Stimulated activated CD4-positive, alpha-beta T cell treated with anti-CD3 and anti-CD28 coated beads, Interleukin-4, amount 100 ng/mL, for 4 hours (primary cell): ENCODE results near the gene SLC2A4.

ENCODE experiments used
- DNase-seq, 2 experiments: peaks; one replicate each; pipeline ENCODE4 v3.0.0-alpha.2; 2020

Gene SLC2A4

GRCh38 chr17:7307686-7308624 lies 26.4 kb downstream of the SLC2A4 start:
- peak; percentile 47 to 50 for DNase-seq

DNA sequence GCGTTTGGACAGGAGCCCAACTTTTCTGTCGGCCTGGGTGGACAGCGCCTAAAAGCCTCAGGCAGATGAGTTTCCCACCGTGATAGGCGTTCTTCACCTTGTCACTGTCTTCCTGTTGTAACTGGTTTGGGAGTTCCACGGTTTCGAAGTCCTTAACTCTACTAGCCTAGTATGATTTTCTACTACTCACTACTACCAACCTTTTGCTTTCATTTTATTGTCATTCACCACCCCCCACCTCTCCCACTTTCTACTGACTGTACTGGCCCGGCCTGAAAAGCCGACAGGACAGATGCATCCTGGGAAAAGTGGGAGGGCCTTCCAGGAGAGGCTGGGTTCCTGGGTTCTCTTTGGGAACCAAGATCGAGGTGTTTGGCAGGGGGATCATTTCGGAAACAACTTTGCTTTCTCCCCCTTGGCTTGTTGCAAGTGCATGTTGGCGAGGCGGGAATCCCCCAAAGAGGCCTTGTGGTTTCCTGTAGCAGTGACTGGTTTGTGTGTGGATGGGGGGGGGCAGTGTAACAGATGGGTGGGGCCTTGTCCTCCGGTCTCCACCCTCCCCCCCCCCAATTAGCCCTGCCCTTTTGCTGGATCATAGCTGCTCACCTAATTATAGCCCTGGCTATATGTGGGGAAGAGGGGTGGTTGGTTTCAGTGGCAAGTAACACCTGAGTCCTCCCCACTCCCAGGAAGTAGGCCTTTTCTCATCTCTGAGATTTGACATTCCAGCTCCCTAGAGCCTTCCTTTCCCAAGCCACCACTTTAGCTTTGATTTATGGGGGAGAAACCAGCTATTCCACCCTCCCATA lies 27.3 kb downstream of the SLC2A4 start:
- peak; percentile 68 to 91 for DNase-seq

DNA sequence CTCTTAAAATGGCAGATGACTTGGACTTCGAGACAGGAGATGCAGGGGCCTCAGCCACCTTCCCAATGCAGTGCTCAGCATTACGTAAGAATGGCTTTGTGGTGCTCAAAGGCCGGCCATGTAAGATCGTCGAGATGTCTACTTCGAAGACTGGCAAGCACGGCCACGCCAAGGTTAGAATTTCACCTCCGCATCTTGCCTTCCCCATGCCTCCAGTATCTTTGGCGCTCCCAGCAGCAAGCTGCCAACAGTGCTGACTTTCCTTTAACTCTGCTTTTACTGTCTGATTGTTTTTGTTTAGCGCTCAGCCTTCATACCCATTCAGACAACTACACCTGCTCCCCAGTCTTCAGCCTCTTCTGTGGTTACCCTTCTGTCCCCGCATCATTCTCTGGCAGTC lies 28.1 kb downstream of the SLC2A4 start:
- no peak for DNase-seq

GRCh38 chr17:7311110-7311705 lies 29.7 kb downstream of the SLC2A4 start:
- no peak for DNase-seq

DNA sequence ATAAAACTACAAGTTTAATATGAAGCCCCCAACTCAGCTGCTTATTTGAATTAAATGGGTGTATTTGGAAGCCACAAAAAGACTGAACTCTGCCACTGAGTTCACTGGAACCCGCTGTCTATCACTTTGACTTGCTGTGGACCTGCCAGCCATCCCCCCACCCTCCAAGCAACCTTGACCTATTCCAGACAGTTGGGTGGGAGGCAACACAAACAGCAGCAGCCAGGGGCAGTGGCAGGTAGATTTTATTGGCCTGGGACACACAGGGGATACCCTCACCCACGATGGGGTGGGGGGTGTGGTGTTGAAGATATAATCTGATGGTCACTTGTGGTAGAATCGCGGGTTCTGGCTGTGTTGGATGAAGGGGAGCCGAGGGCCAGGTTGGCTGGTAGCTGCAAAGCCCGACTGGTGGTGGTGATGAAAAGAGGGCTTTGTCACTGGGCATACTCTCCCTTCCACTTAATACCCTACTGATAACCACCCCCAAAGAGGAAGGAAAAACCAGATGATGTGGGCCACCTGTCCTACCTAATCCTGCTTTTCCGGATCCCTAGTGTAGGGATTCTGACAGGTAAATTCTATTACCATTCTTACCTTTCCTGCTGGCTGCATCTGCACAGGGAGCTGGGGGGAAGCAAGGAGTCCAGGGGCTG lies 31.0 kb downstream of the SLC2A4 start:
- DNase-seq: no peak

GRCh38 chr17:7313088-7313889 lies 31.8 kb downstream of the SLC2A4 start:
- no peak for DNase-seq

DNA sequence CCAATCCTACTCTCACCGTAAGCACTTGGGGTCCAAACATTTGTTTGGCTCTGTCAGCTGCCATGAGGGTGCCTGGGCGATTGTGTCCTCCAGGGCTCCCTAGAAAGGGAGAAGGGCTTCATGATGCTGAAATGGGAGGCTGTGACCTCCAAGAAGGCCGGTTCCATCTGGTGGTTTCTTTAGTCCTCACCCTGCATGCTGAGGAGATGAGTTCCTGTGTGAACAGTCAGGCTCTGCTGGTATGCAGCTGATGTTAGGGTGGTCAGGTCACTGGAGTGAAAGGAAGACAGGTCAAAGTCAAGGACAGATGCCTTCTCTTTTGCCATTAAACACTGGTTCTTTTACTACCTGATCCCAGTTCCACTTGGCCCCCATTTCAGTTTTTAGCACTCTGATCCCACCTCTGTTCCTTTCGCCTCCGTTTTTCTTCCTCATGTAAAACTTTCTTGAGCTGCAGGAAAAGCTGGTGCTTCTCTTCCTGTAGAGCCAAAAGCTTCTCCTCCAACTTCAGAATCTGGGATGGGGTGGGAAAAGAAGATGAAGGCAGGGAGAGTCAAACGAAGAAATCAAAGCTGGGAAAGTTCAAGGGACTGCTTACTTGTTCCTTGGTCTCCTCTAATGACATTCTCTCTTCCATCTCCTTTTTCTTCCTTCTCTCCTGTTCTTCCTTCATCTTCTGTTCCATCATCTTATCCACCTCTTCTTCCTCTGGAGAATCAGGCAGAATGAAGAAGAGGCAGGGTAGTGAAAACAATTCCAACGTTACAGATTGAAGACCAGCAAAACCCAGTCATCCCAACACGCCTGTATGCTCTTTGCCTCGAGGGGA lies 32.6 kb downstream of the SLC2A4 start:
- no peak for DNase-seq

GRCh38 chr17:7314719-7315569 lies 33.4 kb downstream of the SLC2A4 start, which contains the start of gene GPS2:
Gene GPS2 (minus strand): TSS chr17:7315360. CDS start chr17:7315052, 308 bp downstream.
- DNase-seq: peak; percentile 91 to 94

DNA sequence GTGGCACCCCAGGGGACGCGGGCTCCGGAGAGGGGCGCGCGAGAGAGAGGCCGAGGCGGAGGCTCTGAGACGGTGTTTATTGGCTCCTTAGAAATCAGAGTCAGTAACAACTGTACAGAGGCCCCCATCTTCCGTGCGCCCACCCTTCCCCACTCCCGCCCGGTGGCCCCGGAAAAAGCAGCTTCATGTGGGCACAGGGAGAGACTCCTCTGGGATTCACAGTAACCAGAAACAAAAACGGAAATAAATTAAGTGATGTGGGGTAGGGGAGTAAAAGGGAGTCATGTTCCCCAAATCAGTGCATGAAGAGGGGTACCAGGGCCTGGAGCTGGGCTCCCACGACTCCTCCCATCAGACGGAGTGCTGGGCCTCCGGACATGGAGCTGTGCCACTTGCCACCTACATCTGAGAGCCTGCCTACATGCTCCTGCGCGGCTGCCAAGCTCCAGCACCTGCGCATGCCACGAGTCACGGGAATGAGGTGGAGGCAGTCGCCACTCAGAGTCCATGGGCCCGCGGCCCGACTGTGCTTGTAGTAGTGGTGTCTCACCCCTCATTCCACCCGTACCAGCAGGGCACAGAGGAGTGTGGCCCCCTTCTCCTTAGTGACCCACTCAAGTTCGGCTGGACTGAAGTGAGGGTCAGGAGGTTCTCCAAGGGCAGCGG lies 34.2 kb downstream of the SLC2A4 start:
- no peak for DNase-seq

- DNase-seq: no peak
Measured at GRCh38 chr17:7317161-7317803, 35.8 kb downstream of the SLC2A4 start.

- DNase-seq: no peak
Measured at GRCh38 chr17:7318121-7318860, 36.8 kb downstream of the SLC2A4 start.

- DNase-seq: no peak
Measured at GRCh38 chr17:7321466-7321865, 39.9 kb downstream of the SLC2A4 start.

- DNase-seq: no peak
Measured at GRCh38 chr17:7322520-7323194, 41.1 kb downstream of the SLC2A4 start.

GRCh38 chr17:7323731-7324437 lies 42.4 kb downstream of the SLC2A4 start:
- peak; percentile 45 to 63 for DNase-seq

DNA sequence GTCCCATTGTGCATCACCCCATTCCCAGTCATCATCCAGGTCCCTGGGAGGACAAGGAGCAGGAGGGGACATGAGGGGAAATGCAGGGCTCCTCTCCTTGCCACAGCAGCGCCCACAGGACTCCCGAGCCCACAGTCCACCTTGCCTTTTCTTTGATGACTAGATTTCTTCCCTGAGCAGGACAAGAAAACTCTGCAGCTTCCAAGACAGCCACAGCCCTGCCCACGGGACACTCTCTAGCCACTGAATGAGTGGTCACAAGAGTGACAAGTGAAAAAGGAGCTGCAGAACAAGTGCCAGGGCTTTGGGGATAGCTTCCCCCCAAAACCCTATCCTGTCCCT lies 42.9 kb downstream of the SLC2A4 start:
- DNase-seq: no peak

DNA sequence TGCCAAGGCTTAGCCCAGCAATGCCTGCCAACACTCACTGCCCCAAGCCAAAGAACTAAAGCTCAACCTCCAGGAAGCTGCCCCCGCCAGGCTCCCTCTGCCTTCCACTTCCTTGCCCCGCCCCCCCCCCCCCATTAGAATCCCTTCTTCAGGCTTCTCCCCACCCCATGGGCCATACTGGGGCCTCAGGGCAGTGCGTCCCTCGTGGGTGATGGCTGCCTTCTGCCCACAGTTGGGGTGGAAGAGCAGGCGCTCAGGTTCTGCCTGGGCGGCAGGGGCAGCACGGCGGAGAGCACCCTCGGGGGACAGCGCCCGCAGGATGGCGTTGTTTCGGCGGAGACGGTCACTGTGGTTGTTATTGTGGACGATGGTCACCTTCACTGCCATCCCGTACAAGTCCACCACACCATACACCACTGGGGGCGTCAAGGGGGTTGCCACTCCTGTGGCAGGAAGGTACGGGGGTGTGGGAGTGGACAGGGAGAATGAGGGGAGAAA lies 43.6 kb downstream of the SLC2A4 start:
- DNase-seq: no peak

GRCh38 chr17:7326186-7326585 lies 44.7 kb downstream of the SLC2A4 start:
- DNase-seq: no peak
